WTC11 (cell line): ENCODE results near the gene TTN.

Experiments
- GABPB1 ChIP-seq: sonication (generic); formaldehyde crosslinking; IDR thresholded peaks from 2 replicates; pipeline ENCODE4 v1.8.1; 2023; ENCODE audit warnings: mild to moderate bottlenecking, missing genetic modification reagents
- NR2C2 ChIP-seq: sonication (generic); formaldehyde crosslinking; IDR thresholded peaks from 2 replicates; pipeline ENCODE4 v1.8.0; 2022; ENCODE audit warnings: mild to moderate bottlenecking, missing genetic modification reagents
- ZNF121 ChIP-seq: sonication (generic); formaldehyde crosslinking; IDR thresholded peaks from 2 replicates; pipeline ENCODE4 v1.8.0; 2023; ENCODE audit warnings: missing genetic modification reagents
- ZNF423 ChIP-seq: fragments of 250-450 bp; sonication (Bioruptor Pico); IDR thresholded peaks from 2 replicates; pipeline ENCODE4 v2.1.2; 2022; ENCODE audit warnings: mild to moderate bottlenecking, moderate library complexity
- TF ChIP-seq, protein P1 (sequence below): fragments of 250-450 bp; sonication (Bioruptor Pico); IDR thresholded peaks from 2 replicates; pipeline ENCODE4 v1.8.0; 2021; ENCODE audit warnings: mild to moderate bottlenecking
- TF ChIP-seq, protein P2 (sequence below): fragments of 200-600 bp; IDR thresholded peaks from 2 replicates; pipeline ENCODE4 v1.8.0; 2022; ENCODE audit warnings: antibody characterized with exemption
- TF ChIP-seq, protein P3 (sequence below): sonication (generic); formaldehyde crosslinking; IDR thresholded peaks from 2 replicates; pipeline ENCODE4 v1.8.0; 2022; ENCODE audit warnings: mild to moderate bottlenecking, missing genetic modification reagents
- TF ChIP-seq, protein P4 (sequence below): fragments of 250-450 bp; sonication (Bioruptor Pico); conservative IDR thresholded peaks from 2 replicates; pipeline ENCODE4 v1.9.0; 2021; ENCODE audit warnings: mild to moderate bottlenecking
- TF ChIP-seq, protein P5 (sequence below): sonication (generic); formaldehyde crosslinking; IDR thresholded peaks from 2 replicates; pipeline ENCODE4 v1.8.0; 2022; ENCODE audit warnings: mild to moderate bottlenecking, missing genetic modification reagents

DNA sequence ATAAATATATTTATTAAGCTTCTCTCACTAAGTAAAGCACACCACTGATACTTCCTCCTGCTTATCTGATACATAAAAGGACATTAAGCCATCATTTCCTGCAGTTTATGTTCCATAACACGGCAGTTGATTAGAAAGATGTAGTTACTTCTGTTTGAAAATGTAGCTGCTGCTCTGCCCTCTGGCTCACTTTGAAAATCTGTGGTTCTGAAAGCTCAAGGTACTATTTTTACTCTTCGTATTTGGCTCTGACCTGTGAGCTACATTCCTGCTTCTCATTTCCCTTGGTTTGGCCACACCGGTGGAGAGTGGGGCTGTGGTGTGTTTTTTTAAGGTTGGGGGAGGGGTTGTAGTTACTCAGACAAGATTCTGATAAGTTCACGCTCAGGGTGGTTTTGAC, 12.8 kb upstream of the TTN start:
- TF ChIP-seq, protein P1, sequence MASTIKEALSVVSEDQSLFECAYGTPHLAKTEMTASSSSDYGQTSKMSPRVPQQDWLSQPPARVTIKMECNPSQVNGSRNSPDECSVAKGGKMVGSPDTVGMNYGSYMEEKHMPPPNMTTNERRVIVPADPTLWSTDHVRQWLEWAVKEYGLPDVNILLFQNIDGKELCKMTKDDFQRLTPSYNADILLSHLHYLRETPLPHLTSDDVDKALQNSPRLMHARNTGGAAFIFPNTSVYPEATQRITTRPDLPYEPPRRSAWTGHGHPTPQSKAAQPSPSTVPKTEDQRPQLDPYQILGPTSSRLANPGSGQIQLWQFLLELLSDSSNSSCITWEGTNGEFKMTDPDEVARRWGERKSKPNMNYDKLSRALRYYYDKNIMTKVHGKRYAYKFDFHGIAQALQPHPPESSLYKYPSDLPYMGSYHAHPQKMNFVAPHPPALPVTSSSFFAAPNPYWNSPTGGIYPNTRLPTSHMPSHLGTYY (CRISPR knock-in tag), result no peak
- TF ChIP-seq ZNF121 (CRISPR knock-in tag) (no peak), GABPB1 (CRISPR knock-in tag) (no peak), NR2C2 (CRISPR knock-in tag) (no peak), ZNF423 (CRISPR knock-in tag) (no peak)
- TF ChIP-seq, protein P2, sequence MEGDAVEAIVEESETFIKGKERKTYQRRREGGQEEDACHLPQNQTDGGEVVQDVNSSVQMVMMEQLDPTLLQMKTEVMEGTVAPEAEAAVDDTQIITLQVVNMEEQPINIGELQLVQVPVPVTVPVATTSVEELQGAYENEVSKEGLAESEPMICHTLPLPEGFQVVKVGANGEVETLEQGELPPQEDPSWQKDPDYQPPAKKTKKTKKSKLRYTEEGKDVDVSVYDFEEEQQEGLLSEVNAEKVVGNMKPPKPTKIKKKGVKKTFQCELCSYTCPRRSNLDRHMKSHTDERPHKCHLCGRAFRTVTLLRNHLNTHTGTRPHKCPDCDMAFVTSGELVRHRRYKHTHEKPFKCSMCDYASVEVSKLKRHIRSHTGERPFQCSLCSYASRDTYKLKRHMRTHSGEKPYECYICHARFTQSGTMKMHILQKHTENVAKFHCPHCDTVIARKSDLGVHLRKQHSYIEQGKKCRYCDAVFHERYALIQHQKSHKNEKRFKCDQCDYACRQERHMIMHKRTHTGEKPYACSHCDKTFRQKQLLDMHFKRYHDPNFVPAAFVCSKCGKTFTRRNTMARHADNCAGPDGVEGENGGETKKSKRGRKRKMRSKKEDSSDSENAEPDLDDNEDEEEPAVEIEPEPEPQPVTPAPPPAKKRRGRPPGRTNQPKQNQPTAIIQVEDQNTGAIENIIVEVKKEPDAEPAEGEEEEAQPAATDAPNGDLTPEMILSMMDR, result no peak
- TF ChIP-seq, protein P3, sequence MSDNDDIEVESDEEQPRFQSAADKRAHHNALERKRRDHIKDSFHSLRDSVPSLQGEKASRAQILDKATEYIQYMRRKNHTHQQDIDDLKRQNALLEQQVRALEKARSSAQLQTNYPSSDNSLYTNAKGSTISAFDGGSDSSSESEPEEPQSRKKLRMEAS, result no peak
- TF ChIP-seq, protein P4, sequence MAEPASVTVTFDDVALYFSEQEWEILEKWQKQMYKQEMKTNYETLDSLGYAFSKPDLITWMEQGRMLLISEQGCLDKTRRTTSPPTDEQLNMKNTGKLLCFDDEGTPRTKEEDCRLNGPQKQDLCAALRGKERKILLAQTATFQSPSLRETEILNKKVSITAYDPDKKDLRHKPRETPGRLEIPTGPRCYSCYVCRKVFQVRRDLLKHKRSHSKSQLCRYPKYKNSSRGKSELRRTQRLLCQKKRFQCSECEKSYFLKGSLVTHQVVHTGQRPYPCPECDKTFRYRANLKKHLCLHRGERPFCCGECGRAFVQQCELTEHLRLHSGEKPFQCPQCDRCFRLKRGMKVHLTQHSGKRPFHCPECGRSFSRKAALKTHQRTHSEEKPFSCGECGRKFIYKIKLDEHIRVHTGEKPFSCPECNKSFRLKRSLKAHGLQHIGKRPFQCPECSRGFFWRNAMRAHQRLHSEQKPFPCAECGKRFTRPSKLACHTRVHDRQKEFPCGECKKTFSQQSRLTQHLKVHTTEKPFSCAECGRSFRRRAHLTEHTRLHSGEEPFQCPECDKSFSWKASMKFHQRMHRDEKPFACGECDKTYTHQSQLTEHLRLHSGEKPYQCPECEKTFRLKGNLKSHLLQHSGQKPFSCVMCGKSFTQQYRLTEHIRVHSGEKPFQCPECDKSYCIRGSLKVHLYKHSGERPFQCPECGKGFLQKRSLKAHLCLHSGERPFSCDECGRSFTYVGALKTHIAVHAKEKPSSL (CRISPR knock-in tag), result no peak
- TF ChIP-seq, protein P5, sequence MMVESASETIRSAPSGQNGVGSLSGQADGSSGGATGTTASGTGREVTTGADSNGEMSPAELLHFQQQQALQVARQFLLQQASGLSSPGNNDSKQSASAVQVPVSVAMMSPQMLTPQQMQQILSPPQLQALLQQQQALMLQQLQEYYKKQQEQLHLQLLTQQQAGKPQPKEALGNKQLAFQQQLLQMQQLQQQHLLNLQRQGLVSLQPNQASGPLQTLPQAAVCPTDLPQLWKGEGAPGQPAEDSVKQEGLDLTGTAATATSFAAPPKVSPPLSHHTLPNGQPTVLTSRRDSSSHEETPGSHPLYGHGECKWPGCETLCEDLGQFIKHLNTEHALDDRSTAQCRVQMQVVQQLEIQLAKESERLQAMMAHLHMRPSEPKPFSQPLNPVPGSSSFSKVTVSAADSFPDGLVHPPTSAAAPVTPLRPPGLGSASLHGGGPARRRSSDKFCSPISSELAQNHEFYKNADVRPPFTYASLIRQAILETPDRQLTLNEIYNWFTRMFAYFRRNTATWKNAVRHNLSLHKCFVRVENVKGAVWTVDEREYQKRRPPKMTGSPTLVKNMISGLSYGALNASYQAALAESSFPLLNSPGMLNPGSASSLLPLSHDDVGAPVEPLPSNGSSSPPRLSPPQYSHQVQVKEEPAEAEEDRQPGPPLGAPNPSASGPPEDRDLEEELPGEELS, result no peak
